Measurements from ENCODE around the gene SLC39A5.

GRCh38 chr12:56266693-56267442, 37.0 kb downstream of the SLC39A5 start, which contains the start of gene COQ10A:
- TF ChIP-seq CTCF (conservative IDR thresholded peaks at IDR 0.05 in 1 of 2, IDR thresholded peaks at IDR 0.05 in 1 of 2; ENCODE audit: extremely low read depth in 1 of 2, insufficient read depth in 1 of 2, low read depth in 1 of 2, low read length in 2 of 2) (peak; percentile 54 to 81), EZH2 (IDR thresholded peaks at IDR 0.05; ENCODE audit: borderline replicate concordance, low read length) (no peak)
